ENCODE measurements around the gene TRIAP1. TPM values are rescaled to one million over a fixed set of nuclear protein-coding genes. Genes with fewer than 3 reads are reported as not detected.

The TRIAP1 gene
- total RNA-seq, 4 donors from 2014 or later = 9.7 to 19.5 (median 16.8) TPM

GRCh38 chr12:120428597-120429229, 17.5 kb downstream of the TRIAP1 start:
- no peak for ATAC-seq
- Histone ChIP-seq H3K4me1 (no peaks in the 10 kb centered on the region), H3K36me3 (no peaks in the 10 kb centered on the region), H3K27ac (no peak overlapping the region), H3K27me3 (peaks cover 19% of the 10 kb centered on the region), H3K4me3 (no peak overlapping the region), H3K9me3 (no peaks in the 10 kb centered on the region)
- TF ChIP-seq CTCF (IDR thresholded peaks at IDR 0.05) (no peak), EP300 (IDR thresholded peaks at IDR 0.05) (no peak), POLR2AphosphoS5 (IDR thresholded peaks at IDR 0.05) (no peak), POLR2A (IDR thresholded peaks at IDR 0.05) (no peak)
- 52% methylated on average over 5 to 8 of the region's 8 CpGs for WGBS, 2 donors (ENCODE audit: low coverage in 1 of 2)

GRCh38 chr12:120425797-120426196, 20.4 kb downstream of the TRIAP1 start:
- Histone ChIP-seq H3K27ac (no peak overlapping the region), H3K9me3 (no peaks in the 10 kb centered on the region), H3K27me3 (peaks cover 5% of the 10 kb centered on the region), H3K4me3 (no peak overlapping the region), H3K36me3 (no peaks in the 10 kb centered on the region), H3K4me1 (no peaks in the 10 kb centered on the region)
- ATAC-seq = no peak
- TF ChIP-seq POLR2AphosphoS5 (IDR thresholded peaks at IDR 0.05) (no peak), CTCF (IDR thresholded peaks at IDR 0.05) (no peak), POLR2A (IDR thresholded peaks at IDR 0.05) (no peak), EP300 (IDR thresholded peaks at IDR 0.05) (no peak)
- 71 to 74% methylated on average over 3 of the region's 3 CpGs for WGBS, 2 donors (ENCODE audit: low coverage in 1 of 2)

GRCh38 chr12:120422892-120423456, 23.2 kb downstream of the TRIAP1 start:
- no peaks in the 10 kb centered on the region for H3K4me1 ChIP-seq
- 57 to 60% methylated on average over 1 to 5 of the region's 7 CpGs for WGBS, 2 donors (ENCODE audit: low coverage in 1 of 2)
- H3K4me3 ChIP-seq = no peak overlapping the region
- peaks cover 19% of the 10 kb centered on the region for H3K27me3 ChIP-seq
- ATAC-seq = no peak
- no peak for TF ChIP-seq POLR2AphosphoS5 (IDR thresholded peaks at IDR 0.05)
- no peak for TF ChIP-seq EP300 (IDR thresholded peaks at IDR 0.05)
- H3K36me3 ChIP-seq = no peaks in the 10 kb centered on the region
- H3K9me3 ChIP-seq = no peaks in the 10 kb centered on the region
- no peak overlapping the region for H3K27ac ChIP-seq

GRCh38 chr12:120421701-120422100, 24.5 kb downstream of the TRIAP1 start:
- TF ChIP-seq CTCF (IDR thresholded peaks at IDR 0.05) (no peak), EP300 (IDR thresholded peaks at IDR 0.05) (no peak), POLR2AphosphoS5 (IDR thresholded peaks at IDR 0.05) (no peak), POLR2A (IDR thresholded peaks at IDR 0.05) (no peak)
- no peak overlapping the region for H3K4me3 ChIP-seq
- H3K4me1 ChIP-seq = no peaks in the 10 kb centered on the region
- peaks cover 18% of the 10 kb centered on the region for H3K27me3 ChIP-seq
- no peaks in the 10 kb centered on the region for H3K9me3 ChIP-seq
- 88 to 100% methylated on average over 1 to 4 of the region's 4 CpGs for WGBS, 2 donors (ENCODE audit: low coverage in 1 of 2)
- no peak for ATAC-seq
- no peaks in the 10 kb centered on the region for H3K36me3 ChIP-seq
- no peak overlapping the region for H3K27ac ChIP-seq

GRCh38 chr12:120417917-120418580, 28.1 kb downstream of the TRIAP1 start:
- H3K27me3 ChIP-seq = peaks cover 26% of the 10 kb centered on the region
- TF ChIP-seq CTCF (IDR thresholded peaks at IDR 0.05) = no peak
- TF ChIP-seq POLR2AphosphoS5 (IDR thresholded peaks at IDR 0.05) = no peak
- TF ChIP-seq EP300 (IDR thresholded peaks at IDR 0.05) = no peak
- no peak for TF ChIP-seq POLR2A (IDR thresholded peaks at IDR 0.05)
- ATAC-seq = no peak
- H3K27ac ChIP-seq = no peak overlapping the region
- no peaks in the 10 kb centered on the region for H3K4me1 ChIP-seq
- no peak overlapping the region for H3K4me3 ChIP-seq
- H3K36me3 ChIP-seq = no peaks in the 10 kb centered on the region
- no peaks in the 10 kb centered on the region for H3K9me3 ChIP-seq
- WGBS, 2 donors (ENCODE audit: low coverage in 1 of 2) = 72 to 94% methylated on average over 2 to 3 of the region's 4 CpGs
